HG02943 (cell line): ENCODE data around the gene CDH13.

ENCODE experiments used
- ATAC-seq: cut with Tn5 transposase; IDR thresholded peaks from one replicate; pipeline ENCODE4 v1.9.1; 2021; ENCODE audit warnings: mild to moderate bottlenecking, low read depth, moderate library complexity; ENCODE audit not compliant: unreplicated experiment

The CDH13 gene

GRCh38 chr16:83136419-83136818 is 509.6 kb downstream of the CDH13 start:
- no peak for ATAC-seq

DNA sequence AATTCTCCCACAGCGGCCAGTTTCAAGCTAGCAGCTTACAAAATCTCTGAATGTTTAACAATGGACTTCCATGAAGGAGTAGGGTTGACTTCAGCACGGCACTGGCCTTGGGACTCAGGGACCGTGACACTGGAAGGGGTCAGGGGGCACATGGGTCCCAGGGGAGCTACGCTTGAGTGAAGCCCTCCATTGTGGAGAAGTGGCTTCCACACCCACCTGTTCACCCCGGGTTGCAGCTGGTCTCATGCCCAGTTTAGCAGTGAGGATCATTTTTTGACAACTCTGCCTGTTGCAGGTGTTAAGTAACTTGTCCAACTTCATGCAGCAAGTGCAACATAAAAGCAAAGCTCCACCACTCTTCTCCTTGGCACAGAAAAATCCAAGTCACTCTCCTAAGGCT is 510.2 kb downstream of the CDH13 start:
- ATAC-seq = no peak

- no peak for ATAC-seq
Measured at GRCh38 chr16:83137326-83137781, 510.6 kb downstream of the CDH13 start.

GRCh38 chr16:83137894-83138293 is 511.1 kb downstream of the CDH13 start:
- no peak for ATAC-seq

DNA sequence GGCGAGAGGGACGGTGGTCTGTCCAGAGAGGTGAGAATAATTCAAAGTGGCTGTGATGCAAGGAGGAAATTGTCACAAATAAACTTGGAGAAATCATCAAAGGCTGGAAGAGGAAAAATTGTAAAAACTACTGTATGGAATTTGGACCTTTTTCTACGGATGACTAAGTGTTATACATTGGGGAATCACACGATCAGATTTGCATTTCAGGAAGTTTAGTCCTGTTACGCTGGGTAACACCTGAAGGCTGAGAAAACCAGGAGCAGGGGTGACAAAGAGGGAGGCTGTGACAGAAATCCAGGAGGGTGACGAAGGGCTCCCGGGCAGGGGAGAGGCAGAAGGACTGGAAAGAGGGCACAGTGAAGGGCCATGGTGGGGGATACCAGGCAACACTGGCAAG is 511.7 kb downstream of the CDH13 start:
- no peak for ATAC-seq

GRCh38 chr16:83138976-83139690 is 512.4 kb downstream of the CDH13 start:
- no peak for ATAC-seq

- ATAC-seq = no peak
Measured at GRCh38 chr16:83143788-83144187, 517.0 kb downstream of the CDH13 start.

DNA sequence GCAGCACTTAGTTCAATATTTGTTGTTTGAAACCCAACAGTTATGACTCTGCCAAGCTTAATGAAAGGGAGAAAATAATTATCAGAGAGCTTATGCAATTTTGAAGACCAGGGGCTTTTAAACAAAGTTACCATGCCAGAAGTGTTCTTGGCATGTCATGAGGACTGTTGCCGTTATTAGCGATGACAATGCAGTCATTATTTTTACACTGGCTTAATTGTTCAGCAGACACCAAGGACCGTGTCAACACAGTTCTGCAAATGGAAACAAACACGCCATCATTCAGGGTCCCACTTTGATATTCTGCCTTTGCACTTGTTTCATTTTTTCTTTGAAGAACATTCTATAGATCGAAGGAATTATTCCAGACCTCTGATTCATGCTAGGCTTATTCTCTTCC is 518.5 kb downstream of the CDH13 start:
- ATAC-seq = no peak

- ATAC-seq = no peak
Measured at GRCh38 chr16:83147244-83147643, 520.5 kb downstream of the CDH13 start.

DNA sequence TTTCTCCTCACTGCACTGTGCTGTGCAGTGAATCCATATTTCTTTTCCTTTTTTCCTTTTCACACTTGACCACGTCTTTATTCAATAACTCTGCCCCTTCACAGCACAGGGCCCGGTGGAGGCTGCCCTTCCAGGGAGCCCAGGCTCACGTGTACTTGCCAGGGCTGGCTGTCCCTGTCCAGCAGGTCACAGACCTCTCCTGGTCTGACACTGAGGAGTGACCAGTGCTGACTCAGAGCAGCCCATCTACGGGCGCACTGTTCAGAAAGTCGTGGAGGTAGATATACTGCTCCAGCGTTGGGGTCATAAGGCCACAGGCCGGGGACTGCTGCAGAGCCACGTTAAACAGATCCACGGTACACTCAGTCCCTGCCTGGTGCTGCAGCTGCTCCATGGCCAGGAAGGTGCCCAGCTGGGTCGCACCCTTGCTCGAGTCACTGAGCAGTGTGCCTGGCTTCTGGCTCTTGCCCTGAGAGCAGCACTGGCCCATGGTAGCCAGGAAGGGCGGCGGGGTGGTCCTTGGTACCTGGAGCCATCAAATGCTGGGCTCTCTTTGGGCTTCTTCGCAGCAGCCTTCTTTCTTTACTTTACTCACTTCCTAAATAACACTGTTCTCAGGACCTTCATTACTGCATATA is 531.7 kb downstream of the CDH13 start:
- no peak for ATAC-seq

DNA sequence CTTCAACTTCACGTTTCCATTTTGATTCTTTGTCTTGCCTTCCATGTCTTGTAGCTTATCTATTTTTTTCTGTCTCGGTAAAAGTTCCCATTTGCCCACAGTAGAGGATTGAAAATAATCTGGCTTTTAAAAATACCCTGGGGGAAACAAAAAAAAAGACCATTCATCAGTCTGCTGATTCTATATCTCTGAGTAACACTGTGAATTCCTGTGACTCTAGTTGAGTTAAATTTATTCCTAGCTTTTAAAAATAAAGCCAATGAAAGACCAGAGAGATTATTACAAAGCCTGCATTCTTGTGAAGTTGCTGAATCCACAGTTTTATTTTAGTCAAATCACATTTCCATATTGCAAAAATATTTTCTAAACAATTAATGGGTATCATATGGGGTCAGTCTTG is 532.3 kb downstream of the CDH13 start:
- no peak for ATAC-seq

GRCh38 chr16:83160287-83161020 is 533.7 kb downstream of the CDH13 start:
- ATAC-seq = no peak

DNA sequence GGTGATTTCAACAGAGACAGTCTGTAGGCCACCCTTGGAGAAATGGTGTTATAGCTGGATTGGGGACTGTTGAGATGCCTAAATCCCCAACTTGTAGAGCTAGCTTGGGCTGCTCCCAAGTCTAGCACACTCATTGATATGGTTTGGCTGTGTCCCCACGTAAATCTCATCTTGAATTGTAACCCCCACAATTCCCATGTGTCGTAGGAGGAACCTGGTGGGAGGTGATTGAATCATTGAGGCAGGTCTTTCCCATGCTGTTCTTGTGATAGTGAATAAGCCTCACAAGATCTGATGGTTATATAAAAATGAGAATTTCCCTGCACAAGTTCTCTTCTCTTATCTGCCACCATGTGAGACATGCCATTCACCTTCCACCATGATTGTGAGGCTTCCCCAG is 536.0 kb downstream of the CDH13 start:
- ATAC-seq = no peak

DNA sequence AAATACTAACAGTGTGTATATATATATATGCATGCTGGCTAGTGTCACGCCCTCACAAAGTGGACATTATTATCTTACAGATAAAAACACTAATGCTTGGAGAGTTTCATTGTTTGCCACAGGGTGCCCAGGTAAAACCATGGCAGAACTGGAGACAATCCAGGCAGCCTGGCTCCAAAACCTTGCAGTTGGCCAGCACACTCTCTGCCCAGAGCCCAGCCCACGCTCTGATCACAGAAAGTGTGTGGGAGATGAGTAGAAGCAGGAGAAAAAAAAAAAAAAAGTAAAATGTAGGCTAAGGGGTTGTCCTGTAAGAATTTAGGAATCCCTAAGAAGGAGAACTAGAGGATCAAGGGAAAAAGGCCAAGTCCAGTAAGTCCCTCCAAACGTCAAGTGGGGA is 538.0 kb downstream of the CDH13 start:
- ATAC-seq = no peak

- no peak for ATAC-seq
Measured at GRCh38 chr16:83171396-83171795, 544.6 kb downstream of the CDH13 start.

DNA sequence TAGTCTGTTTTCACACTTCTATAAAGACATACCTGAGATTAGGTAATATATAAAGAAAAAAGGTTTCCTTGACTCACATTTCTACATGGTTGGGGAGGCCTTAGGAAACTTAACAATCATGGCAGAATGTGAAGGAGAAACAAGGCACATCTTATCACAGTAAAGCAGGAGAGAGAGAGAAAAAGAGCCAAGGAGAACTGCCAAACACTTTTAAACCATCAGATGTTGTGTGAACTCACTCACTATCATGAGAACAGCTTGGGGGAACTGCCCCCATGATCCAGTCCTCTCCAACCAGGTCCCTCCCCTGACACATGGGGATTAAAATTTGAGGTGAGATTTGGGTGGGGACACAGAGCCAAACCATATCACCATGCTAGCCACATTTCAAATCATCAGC is 547.9 kb downstream of the CDH13 start:
- ATAC-seq = no peak

GRCh38 chr16:83176802-83177201 is 550.0 kb downstream of the CDH13 start:
- no peak for ATAC-seq

- ATAC-seq = no peak
Measured at GRCh38 chr16:83185902-83186301, 559.1 kb downstream of the CDH13 start.

- no peak for ATAC-seq
Measured at GRCh38 chr16:83187405-83187804, 560.6 kb downstream of the CDH13 start.

- no peak for ATAC-seq
Measured at GRCh38 chr16:83196796-83197195, 570.0 kb downstream of the CDH13 start.

DNA sequence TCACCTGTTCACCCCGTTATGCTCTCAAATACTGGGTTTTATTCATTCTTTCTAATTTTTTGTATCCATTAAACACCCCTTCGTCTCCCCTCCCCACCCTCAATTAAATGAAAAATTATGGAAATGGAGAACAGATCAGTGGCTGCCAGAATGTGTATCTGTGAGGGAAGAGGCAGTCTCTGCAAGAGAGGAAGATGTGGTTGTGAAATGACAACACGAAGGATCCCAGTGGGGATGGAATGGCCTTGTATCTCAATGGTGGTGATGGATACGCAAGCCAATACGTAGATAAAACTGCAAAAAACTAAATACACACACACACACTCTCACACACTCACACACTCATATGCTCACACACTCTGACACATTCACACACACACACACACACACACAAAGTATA is 570.7 kb downstream of the CDH13 start:
- no peak for ATAC-seq

GRCh38 chr16:83198977-83199376 is 572.2 kb downstream of the CDH13 start:
- ATAC-seq = no peak
